ENCODE measurements around the gene DUSP22. TPM values are rescaled to one million over a fixed set of nuclear protein-coding genes. Genes with fewer than 3 reads are reported as not detected.

Gene DUSP22
- total RNA-seq, 4 donors from 2014 or later, result 34.7 to 75.9 (median 48.5) TPM

DNA sequence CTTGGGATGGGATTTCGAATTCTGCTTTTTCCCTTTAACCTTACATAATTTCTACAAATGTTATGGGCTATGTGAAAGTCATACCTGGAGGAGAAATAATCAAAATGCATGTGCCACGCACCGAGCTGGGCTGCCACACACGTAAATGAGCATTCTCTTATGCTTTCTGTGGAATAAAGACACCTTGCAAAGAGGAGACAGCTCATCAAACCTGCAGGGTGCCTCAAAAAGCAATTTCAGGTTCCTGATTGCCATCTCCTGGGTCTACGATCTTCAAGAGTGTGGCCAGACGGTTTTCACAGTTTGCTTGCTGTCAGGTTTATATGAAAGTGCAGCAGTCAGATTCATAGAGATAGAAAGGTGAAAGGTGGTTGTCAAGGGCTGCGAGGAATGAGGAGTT, 36.6 kb downstream of the DUSP22 start:
- Histone ChIP-seq H3K9me3 (no peaks in the 10 kb centered on the region), H3K4me3 (no peak overlapping the region), H3K4me1 (peaks cover 0 to 12% (median 8%) of the 10 kb centered on the region in 4 donors), H3K27ac (peak overlapping the region in 1 of 4 donors; percentile 59), H3K36me3 (peaks cover 0 to 4% (median 0%) of the 10 kb centered on the region in 3 donors), H3K27me3 (no peaks in the 10 kb centered on the region)
- DNase-seq, result peak in 1 of 3 donors; percentile 28
- no peak for TF ChIP-seq POLR2A (IDR thresholded peaks at IDR 0.05)
- TF ChIP-seq, protein P1, sequence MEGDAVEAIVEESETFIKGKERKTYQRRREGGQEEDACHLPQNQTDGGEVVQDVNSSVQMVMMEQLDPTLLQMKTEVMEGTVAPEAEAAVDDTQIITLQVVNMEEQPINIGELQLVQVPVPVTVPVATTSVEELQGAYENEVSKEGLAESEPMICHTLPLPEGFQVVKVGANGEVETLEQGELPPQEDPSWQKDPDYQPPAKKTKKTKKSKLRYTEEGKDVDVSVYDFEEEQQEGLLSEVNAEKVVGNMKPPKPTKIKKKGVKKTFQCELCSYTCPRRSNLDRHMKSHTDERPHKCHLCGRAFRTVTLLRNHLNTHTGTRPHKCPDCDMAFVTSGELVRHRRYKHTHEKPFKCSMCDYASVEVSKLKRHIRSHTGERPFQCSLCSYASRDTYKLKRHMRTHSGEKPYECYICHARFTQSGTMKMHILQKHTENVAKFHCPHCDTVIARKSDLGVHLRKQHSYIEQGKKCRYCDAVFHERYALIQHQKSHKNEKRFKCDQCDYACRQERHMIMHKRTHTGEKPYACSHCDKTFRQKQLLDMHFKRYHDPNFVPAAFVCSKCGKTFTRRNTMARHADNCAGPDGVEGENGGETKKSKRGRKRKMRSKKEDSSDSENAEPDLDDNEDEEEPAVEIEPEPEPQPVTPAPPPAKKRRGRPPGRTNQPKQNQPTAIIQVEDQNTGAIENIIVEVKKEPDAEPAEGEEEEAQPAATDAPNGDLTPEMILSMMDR (IDR thresholded peaks at IDR 0.05), result no peak

DNA sequence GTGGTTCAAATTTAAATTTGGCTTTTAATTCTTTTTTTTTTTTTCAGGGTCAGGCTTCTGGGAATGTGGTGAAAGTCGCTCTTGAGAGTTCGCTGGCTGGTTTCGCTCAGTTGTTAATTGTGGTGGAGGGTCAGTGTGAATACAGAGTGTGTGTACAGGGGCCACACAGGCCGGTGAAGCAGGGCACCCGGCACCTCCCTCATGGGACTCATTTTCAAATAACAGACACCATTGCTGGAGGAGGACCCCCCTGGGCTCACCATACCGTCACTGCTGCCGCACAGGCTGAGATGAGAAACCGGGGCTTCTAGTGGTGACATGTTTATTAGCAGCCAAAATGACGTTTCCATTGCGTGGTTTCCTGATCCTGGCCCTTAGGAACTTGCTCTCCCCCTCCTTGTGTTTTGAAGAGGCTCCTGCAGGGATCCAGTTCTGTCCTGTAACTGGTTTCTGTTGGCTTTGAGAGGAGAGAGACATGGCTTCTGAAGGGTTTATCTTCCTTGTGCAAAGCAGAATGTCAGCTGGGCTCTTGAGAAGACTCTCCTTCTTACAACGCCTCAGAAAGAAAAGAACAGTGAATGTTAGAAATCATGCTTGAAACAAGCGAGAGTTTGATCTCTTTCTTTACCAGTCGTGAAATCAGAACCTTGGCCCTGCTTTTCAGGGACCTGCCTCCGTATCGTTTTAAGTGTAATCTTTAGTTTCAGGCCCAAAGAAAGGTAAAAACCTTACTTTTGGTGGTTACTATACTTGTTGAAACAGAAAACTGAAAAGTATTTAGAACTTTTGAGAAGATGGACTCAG, 37.8 kb downstream of the DUSP22 start:
- Histone ChIP-seq H3K27me3 (no peaks in the 10 kb centered on the region), H3K4me1 (peaks cover 0 to 10% (median 7%) of the 10 kb centered on the region in 4 donors), H3K36me3 (peaks cover 0 to 4% (median 0%) of the 10 kb centered on the region in 3 donors), H3K4me3 (no peak overlapping the region), H3K27ac (no peak overlapping the region), H3K9me3 (no peaks in the 10 kb centered on the region)
- peak in 1 of 3 donors; percentile 46 for DNase-seq
- TF ChIP-seq, protein P1 (IDR thresholded peaks at IDR 0.05), result no peak
- no peak for TF ChIP-seq POLR2A (IDR thresholded peaks at IDR 0.05)

DNA sequence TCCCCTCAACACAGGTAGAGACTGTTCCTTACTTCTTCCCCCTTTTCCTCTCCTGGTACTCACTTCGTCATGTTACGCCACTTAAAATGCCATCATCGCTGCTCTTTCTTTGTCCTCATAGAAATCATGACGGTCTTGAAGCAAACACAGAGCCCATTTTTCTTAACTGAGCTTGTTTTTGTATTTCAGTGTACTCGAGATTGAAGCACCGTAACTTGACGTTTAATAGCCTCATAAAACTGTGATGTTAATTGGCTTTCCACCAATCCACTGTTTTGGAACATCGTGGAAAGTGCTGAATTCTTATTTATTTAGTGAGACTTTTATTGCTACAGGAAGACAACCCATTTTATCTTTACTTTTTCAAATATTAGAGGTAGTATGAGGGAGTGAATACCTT, 38.7 kb downstream of the DUSP22 start:
- H3K27ac ChIP-seq, result no peak overlapping the region

DNA sequence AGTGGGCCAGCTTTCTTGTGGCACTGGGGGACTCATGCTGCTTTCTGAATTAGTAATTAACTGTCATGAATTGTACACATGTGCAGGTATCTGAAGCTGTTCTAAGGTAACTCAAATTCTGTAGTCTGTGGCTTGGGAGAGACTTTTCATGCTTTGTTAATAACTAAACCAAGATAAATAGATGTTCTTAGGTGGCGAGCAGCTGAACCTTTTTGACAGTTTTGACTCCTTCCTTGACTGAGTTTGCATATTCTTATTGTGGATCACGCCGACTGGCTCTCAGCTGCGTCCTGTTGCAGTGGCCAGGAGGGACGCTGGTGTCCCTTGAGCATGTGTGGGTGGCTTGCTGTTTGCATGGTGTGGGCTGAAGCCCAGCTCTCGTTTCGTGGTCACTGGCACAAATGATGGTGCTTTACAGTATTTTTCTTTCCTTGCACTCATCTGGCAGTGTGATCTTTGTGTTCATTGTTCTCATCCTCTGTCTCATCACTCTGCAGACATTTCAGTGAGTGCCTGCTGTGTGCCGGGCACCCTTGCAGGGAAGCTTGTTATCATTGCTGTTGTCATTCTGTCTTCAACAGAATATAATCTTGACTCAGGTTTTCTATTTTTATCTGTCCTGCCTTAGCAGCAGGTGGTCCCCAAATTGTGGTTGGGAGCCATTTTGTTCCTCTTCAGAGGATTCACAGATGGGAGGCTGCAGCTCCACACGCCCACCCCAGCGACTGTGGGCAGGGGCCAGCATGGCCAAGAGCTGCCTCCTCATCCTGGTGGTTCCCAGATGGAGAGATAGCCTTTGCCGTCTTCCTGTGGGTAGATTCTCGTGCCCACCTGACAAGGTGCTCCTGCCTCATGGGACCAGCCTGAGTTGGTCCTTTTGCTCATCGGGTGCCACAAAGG, 39.6 kb downstream of the DUSP22 start:
- no peaks in the 10 kb centered on the region for H3K9me3 ChIP-seq
- H3K36me3 ChIP-seq, result no peaks in the 10 kb centered on the region
- DNase-seq, result peak; percentile 47 to 74 (median 72)
- H3K27ac ChIP-seq, result peak overlapping the region in 1 of 4 donors; percentile 34
- peaks cover 0 to 16% (median 10%) of the 10 kb centered on the region in 4 donors for H3K4me1 ChIP-seq
- no peaks in the 10 kb centered on the region for H3K27me3 ChIP-seq
- TF ChIP-seq, protein P1 (IDR thresholded peaks at IDR 0.05), result peak in 2 of 6 experiments; percentile 7 to 19
- no peak for TF ChIP-seq POLR2A (IDR thresholded peaks at IDR 0.05)
- no peak overlapping the region for H3K4me3 ChIP-seq

More for the DNA sequence above, 38.7 kb downstream of the DUSP22 start:
- no peaks in the 10 kb centered on the region for H3K9me3 ChIP-seq
- no peaks in the 10 kb centered on the region for H3K27me3 ChIP-seq
- H3K4me1 ChIP-seq, result peaks cover 0 to 11% (median 7%) of the 10 kb centered on the region in 4 donors
- TF ChIP-seq, protein P1 (IDR thresholded peaks at IDR 0.05), result no peak
- TF ChIP-seq POLR2A (IDR thresholded peaks at IDR 0.05), result no peak
- H3K36me3 ChIP-seq, result peaks cover 0 to 4% (median 0%) of the 10 kb centered on the region in 3 donors
- no peak overlapping the region for H3K4me3 ChIP-seq
- DNase-seq, result no peak

DNA sequence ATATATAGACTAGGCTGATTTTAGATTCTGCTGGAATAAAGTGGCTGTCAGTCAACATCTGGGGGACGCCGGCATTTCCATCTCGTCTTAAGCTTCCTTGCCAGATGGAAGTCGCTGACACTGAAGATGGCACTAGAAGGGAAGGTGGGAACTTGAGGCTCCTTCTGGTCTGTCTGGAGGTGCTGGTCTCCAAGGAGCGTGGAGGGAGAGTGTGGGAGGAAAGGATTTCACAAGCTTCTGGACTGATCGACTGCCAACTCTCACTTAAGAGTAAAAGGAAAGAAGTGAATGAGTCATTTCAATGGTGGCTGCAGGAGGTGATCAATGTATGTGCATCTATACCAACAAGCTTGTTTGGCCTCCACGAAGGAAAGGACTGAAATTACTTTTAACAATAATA, 40.4 kb downstream of the DUSP22 start:
- H3K36me3 ChIP-seq, result no peaks in the 10 kb centered on the region
- TF ChIP-seq POLR2A (IDR thresholded peaks at IDR 0.05), result no peak
- TF ChIP-seq, protein P1 (IDR thresholded peaks at IDR 0.05), result no peak
- no peak overlapping the region for H3K27ac ChIP-seq
- H3K9me3 ChIP-seq, result no peaks in the 10 kb centered on the region
- H3K27me3 ChIP-seq, result no peaks in the 10 kb centered on the region
- no peak overlapping the region for H3K4me3 ChIP-seq
- peak in 1 of 3 donors; percentile 34 for DNase-seq
- peaks cover 0 to 22% (median 9%) of the 10 kb centered on the region in 4 donors for H3K4me1 ChIP-seq

Data from Peyer's patch (tissue), 4 donors.